GM10266 (cell line): Measurements from ENCODE around the gene EGR2.

Source experiments
- DNase-seq: peaks from one replicate; pipeline ENCODE4 v3.0.0; 2012; ENCODE audit errors: extremely low spot score
- TF ChIP-seq, protein P1 (sequence below): IDR thresholded peaks from 2 replicates; pipeline ENCODE4 v1.5.1; 2012; ENCODE audit warnings: mild to moderate bottlenecking, low read depth; ENCODE audit not compliant: control insufficient read depth, insufficient read depth; ENCODE audit errors: missing control alignments

EGR2 gene

DNA sequence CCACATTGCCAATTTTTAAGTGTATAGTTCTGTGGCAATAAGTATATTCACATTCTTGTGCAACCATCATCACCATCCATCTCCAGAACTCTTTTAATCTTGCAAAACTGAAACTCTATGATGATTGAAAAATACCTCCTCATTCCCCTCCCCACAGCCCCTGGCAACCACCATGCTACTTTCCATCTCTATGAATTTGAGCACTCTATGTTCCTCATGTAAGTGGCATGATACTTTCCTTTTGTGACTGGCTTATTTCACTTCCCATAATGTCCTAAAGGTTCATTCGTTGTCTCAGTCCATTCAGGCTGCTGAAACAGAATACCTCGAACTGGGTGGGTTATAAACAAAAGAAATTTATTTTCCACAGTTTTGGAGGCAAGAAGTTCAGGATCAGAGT lies 23.4 kb upstream of the EGR2 start:
- no peak for DNase-seq
- TF ChIP-seq, protein P1, sequence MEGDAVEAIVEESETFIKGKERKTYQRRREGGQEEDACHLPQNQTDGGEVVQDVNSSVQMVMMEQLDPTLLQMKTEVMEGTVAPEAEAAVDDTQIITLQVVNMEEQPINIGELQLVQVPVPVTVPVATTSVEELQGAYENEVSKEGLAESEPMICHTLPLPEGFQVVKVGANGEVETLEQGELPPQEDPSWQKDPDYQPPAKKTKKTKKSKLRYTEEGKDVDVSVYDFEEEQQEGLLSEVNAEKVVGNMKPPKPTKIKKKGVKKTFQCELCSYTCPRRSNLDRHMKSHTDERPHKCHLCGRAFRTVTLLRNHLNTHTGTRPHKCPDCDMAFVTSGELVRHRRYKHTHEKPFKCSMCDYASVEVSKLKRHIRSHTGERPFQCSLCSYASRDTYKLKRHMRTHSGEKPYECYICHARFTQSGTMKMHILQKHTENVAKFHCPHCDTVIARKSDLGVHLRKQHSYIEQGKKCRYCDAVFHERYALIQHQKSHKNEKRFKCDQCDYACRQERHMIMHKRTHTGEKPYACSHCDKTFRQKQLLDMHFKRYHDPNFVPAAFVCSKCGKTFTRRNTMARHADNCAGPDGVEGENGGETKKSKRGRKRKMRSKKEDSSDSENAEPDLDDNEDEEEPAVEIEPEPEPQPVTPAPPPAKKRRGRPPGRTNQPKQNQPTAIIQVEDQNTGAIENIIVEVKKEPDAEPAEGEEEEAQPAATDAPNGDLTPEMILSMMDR: no peak

DNA sequence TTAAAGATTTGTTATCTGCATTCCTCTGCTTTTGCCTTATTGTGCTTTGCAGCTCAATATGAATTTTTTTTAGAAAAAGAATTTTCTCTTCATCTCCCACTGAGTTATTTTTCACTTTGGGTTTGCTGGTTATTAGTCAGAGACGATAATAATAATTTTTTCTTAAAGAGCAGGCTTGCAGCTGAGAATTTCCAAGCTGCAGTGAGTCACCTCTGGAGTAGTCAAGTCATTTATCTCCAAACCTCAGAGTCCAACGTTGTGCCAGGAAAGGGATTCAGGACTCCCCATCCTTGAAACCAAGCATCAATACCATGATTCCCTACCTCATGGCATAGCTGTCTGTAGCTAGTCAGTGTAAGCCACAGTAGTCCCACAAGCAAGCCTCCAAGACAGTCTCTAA lies 15.2 kb upstream of the EGR2 start:
- TF ChIP-seq, protein P1: no peak

DNA sequence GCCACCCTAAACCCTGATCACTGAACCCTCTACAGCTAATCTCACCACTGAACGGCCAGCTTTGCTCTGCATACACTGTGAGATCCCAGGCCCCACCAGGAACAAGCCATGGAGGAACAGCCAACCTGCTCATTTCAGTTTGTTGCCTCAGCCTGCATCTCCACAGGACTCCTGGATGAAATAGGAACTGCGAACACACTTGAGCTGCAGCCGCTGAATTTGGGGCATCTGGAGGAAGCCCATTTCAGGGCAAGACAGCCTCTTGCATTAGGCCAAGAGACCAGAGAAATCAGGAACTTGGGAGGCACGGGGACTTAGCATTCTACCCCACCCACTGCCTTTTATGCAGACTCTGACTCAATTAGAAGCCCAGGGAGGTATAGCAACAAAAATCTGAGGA lies 14.5 kb upstream of the EGR2 start:
- TF ChIP-seq, protein P1: no peak
- DNase-seq: no peak

More for the DNA sequence above, 15.2 kb upstream of the EGR2 start:
- DNase-seq: no peak

DNA sequence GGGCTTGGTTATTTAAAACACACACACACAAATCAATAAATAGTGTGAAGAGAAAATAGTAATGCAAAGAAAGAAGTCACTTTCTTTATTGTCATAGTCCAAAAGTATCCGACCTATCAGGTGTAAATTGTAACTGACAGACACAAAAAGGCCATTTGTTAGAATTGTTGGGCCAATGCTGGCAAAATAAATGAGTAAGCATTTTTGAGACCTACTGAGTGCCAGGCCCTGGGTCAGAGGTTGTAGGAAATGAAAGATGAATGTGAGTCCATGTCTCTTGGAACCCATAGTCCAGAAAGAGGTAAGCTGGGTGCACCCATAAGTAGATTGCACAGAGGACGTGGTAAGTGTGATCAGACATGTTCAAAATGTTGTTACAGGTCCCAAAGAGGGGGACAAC lies 13.5 kb upstream of the EGR2 start:
- TF ChIP-seq, protein P1: no peak
- no peak for DNase-seq

- no peak for DNase-seq
- TF ChIP-seq, protein P1: no peak
Measured at GRCh38 chr10:62826273-62826672, 10.1 kb upstream of the EGR2 start.

GRCh38 chr10:62820586-62820985 lies 4.4 kb upstream of the EGR2 start:
- no peak for DNase-seq
- TF ChIP-seq, protein P1: no peak

- TF ChIP-seq, protein P1: no peak
- no peak for DNase-seq
Measured at GRCh38 chr10:62819141-62819920, 3.2 kb upstream of the EGR2 start.
